Stimulated activated CD4-positive, alpha-beta T cell treated with anti-CD3 and anti-CD28 coated beads, Interleukin-2, amount 100 ng/mL, for 24 hours (primary cell): ENCODE data around the gene SNED1.

ENCODE experiments used
- DNase-seq, 2 donors: peaks; one replicate each; pipeline ENCODE4 v3.0.0-alpha.2; 2020

SNED1 gene

DNA sequence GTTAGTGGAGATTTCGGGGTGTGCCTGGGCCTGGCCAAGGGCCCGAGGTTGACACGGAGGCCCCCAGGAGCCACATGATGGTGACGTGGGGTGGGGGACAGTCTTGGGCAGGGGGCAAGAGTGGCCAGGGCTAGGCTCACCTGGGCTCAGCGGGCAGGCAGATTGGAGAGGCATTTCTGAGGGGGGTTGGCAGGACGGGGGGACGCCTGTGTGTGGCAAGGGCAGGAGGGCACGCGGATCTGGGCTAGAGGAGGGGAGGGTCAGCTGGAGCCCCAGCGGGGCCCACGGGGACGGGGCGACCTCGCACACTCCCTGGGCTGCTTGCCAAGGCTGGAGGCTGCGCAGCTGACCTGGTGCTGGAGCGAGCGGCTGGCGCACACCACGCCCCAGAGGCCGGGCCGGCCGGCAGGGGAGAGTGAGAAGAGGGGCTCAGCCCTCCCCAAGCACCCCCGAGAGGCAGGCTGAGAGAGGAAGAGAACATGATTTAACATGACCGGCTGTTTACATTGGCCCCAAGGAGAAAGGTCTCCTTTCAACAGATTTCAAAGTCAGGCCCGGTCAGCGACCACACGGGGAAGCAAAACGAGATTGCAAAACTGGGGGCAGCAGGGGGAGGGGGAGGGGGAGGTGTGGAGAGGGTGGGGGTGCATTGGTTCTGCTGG lies 38.0 kb upstream of the SNED1 start:
- peak in 1 of 2 donors; percentile 6 for DNase-seq

DNA sequence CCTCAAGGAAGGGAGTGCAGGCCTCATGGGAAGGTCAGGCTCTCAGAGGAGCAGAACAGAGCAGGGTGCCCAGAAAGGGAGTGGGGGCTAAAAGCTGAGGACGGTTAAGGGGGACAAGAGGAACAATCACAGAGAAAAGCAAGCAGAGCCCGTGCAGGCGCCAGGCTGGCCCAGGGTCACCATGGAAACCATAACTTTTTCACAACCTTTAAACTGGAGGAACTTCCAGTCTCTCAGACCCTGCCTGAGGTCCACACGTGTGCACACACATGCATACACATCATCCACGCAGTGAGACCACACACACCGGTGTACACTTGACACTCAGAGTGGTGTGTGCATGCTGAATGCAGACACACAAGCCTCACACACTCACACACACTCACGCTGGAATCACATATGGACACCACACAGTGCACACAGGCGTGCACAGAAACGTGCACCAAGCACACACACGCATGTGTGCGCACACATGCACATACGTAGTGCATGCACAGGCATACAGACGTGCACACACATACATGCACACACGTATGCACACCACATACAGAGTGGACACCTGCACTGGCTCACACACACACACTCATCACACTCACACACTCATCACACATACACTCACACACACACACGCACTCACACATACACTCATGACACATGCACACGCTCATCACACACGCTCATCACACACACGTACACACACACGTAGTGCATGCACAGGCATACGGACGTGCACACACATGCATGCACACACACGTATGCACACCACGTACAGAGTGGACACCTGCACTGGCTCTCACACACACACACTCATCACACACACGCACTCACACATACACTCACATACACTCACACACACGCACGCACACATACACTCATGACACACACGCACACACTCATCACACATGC lies 37.2 kb upstream of the SNED1 start:
- DNase-seq: peak in 1 of 2 donors; percentile 9

DNA sequence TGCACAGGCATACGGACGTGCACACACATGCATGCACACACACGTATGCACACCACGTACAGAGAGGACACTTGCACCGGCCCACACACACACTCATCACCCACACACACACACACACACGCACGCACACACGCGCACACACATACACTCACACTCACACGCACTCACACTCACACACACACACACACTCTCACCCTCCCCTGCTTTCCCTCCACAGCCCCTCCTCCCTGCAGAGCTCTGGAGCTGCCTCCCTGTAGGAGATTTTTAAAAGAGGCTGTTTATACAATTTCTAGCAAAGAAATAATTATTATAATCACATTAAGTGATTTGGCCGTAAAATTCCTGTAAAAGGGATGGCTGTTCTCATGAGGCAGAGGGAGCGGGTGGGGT lies 36.5 kb upstream of the SNED1 start:
- DNase-seq: peak in 1 of 2 donors; percentile 4

DNA sequence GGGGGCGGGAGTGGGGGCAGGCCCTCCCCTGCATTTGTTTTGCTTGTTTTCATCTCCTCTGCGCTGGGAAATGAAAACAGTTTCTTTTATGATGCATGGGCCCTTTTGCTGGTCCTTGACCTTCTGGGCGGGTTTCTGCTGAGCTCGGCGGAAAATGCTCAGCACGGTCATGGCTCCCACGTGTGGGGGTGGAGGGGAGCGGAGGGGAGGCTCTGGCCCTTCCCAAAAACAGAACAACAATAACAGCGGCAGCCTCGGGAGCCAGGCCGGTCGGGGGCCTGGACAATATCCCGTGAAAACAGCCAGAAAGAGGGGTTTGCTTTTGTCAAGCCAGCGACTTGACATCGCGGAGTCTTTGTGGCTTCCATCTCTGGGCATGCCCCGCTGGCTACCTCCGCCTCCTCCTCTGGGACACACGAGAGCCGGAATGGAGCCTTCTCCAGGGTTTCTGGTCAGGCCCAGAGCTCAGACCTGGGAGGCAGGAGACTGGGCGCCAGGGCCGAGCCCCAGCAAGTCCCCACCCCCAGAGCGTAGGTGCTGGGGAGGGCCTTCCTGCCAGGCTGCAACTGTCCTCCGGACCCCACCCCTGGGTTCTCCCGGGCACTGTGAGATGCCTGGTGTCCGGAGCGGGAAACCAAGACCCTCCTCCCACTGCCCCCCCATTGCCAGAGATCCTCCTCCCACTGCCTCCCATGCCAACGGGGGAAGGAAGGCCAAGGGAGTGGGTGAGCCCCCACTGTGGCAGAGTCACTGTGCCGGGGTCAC lies 35.9 kb upstream of the SNED1 start:
- DNase-seq: peak in 1 of 2 donors; percentile 6

DNA sequence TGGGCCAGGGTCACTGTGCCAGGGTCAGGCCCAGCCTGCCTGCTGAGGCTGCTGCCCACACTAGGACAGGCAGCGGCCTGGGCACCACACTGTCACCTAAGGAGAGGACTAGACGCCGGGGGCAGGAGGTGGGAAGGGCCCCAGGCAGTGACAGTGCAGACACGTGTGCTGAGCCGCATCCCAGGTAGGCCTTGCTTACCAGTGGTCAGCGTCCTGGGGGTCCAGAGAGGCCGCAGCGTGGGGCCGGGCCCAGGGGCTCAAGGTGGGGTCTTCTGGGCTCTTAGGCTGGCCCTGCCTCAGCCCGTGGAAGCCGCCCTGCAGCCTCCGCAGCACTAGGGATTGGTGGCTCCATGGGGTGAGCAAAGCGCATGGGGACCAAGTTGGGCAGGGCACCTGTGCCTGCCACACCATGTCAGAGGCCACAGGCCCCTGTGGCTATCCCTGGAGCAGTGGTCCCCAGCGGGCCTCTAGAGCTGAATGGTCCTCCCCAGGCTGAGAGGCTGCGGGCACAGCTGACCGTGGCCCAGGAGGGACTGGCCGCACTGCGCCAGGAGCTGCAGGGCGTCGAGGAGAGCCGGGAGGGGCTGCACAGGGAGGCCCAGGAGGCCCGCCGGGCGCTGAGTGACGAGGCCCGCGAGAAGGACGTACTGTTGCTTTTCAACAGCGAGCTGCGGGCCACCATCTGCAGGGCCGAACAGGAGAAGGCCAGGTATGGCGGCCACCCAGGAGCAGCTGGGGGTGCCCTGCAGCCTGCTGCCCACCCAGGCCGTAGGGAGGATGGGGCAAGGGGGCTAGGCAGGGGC lies 35.2 kb upstream of the SNED1 start:
- DNase-seq: peak in 1 of 2 donors; percentile 11

DNA sequence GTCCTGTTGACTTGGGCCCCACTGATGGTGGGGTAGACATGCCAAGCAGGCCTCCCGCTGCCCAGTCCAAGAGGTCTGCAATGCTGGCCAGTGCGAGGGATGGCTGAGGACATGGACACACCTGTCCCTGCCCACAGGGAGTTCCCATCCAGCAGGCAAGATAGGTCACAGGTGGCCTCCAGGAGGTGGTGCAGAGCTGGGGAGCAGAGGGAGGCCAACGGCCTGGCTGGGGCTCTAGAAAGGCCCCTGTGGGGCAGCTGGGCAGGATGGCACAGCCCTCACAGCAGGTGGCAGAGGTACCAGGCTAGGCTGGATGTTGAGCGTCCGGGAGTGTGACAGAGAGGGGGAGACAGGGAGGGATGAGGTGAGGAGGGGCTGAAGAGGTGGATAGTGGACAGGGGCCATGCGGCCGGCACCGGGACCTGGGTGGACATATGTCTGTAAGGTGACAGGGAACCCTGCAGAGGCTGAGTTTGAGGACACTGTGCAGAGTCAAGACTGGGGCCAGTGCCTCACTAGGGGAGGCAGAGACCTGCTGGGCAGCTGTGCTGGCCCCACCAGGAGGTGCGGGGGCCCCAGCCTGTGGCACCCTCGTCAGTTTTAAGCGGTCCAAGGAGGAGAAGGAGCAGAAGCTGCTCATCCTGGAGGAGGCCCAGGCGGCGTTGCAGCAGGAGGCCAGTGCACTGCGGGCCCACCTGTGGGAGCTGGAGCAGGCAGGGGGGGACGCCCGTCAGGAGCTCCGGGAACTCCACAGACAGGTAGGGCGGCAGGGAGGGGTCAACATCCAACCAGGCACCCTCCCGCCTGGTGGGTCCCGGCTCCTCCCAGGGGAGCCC lies 34.3 kb upstream of the SNED1 start:
- DNase-seq: no peak

DNA sequence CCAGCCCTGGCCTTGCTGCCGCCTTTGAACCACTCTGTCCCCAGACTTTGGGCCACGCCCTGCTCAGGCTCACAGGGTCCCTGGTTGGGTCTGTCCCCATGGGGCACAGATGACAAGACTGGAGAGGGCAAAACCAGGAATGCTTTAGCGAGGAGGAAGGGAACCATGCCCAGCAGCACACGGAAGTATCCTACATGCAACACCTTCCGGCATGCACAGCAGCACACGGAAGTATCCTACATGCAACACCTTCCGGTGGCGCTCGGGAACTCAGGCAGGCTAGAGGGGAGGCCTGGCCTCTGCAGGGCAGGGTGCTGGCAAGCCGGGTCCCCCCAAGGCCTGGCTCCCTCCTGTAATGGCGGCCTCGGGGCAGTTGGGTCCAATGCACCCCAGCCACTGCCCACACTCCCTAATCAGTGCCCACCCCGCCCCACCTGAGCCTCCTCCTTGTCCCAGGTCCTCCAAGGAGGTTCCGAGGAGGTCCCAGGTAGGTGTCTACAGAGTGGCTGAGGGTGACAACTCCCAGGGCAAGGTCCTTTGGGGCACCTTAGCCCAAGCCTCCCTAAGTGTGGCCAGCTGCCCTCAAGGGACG lies 33.6 kb upstream of the SNED1 start:
- no peak for DNase-seq

DNA sequence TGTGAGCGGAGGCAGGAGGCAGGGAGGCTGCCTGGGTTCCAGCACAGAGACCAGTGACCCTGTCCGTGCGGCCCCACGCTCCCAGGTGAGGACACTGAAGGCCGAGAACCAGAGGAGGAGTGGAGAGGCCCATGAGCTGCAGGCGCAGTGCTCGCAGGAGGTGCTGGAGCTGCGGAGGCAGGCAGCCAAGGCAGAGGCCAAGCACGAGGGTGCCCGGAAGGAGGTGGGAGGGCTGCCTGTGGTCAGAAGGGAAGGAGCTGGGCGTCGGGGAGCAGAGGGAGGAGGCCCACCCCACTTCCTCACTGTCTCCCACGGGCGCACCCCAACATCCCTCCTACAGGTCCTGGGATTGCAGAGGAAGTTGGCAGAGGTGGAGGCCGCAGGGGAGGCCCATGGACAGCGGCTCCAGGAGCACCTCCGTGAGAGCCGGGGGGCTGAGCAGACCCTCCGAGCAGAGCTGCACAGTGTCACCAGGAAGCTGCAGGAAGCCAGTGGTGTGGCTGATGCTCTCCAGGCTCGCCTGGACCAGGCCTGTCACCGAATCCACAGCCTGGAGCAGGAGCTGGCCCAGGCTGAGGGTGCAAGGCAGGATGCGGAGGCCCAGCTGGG lies 33.0 kb upstream of the SNED1 start:
- DNase-seq: no peak

DNA sequence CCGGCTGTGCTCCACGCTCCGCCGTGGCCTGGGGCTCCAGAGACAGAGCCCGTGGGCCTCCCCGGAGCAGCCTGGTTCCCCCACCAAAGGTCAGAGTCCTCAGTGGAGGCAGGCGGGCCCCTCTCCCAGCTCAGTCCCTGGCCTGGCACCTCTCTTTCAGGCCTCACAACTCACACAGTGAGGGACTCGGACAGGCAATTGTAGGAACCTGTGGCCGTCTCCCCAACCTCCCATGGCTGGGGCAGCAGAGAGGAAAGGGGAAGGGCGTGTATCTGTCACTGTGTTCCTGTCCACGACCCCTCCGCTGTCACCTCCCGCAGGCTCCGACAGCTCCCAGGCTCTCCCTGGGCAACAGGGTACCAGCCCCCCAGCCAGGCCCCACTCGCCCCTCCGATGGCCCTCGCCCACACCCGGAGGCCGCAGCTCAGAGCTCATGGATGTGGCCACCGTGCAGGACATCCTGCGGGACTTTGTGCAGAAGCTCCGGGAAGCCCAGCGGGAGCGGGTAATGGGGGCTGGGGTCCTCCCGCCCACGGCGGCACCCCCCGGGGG lies 32.4 kb upstream of the SNED1 start:
- DNase-seq: no peak

DNA sequence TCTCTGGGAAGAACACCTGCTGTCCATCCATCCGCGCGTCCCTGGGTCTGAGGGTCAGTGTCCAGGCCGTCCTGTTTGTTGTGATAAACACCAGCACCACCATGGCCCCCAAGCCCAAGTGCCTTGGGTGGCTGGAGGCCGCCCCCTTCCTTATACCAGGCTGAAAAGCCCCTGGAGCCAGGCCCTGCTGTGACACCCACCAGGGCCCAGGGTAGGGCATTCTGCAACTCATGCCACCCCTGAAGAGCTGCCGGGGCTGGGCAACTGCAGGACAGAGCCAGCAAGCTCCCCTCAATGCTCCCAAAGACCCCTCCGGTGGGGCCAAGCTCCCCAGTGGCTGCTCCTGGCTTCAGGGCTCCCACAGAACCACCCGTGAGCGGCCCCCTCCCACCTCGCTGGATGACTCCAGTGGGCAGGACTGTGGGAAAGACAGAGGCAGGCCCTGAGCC lies 31.9 kb upstream of the SNED1 start:
- no peak for DNase-seq

DNA sequence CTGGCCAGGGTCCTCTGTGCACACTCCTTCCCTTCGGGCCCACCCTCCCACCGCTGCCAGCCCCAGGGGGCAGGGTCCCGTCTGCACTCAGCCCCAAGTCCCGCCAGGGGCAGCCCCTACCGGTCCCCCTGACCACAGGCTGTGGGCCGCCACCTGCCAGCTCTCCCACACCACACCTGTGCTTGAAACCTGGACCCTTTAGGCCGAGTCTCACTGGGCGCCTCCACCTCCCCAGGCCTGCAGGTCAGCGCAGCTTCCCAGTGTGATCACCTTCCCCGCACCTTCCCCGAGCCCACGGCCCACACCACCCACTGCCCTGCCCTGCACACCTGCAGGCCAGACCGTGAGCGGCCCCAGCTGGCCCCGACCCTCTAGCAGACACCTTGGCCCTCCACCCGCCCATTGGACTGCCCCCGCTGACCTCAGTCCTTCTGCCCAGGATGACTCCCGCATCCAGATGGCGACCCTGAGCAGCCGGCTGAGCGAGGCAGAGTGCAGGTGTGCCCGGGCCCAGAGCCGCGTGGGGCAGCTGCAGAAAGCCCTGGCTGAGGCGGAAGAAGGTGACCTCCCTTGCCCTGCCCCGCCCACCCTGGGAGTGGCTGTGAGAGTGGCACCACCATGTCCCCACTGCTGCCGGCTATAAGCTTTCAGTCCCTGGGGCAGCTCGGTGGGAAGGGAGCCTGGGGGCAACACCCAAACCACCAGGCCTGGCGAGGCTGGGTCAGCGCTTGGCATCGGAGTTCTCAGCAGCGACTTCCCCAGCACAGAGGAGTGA lies 31.3 kb upstream of the SNED1 start:
- no peak for DNase-seq

DNA sequence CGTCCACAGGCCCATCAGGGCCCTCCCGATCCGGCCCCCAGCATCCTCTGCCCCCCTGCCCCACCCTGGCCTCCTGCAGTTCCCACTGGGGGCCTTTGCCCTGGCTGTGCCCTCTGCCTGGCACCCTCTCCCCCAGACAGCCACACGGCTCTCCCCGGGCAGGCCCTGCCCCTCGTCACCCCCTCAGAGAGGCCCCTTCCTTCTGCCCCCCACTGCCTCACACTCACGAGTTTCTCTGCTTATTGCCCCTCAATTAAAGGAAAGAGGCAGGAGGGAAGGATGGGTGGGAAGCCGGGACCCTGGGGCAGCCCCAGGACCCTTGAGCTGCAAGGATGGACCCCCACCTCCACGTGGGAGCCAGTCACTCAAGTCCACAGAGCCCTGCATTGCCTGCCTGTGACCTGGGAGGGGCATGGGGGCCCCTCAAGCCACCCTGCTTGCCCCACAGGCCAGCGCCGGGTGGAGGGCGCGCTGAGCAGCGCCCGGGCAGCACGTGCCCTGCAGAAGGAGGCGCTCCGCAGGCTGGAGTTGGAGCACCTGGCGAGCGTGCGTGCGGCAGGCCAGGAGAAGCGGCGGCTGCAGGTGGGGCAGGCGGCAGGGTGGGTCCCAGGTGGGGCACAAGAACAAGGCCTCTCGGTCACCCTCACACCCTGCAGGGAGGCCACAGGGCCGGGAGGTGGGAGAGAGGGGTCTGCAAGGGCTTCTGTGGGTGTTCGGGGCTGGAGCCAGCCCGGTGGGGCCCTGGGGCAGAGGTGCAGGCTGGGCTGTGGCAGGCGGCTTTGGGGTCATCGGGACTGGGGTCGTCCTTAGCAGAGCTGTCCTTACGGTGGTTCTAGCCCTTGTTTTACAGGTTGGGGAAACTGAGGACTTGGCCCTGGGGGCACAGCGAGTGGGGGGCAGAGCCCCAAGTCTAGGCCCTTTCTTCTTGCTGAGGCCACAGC lies 30.5 kb upstream of the SNED1 start:
- no peak for DNase-seq

DNA sequence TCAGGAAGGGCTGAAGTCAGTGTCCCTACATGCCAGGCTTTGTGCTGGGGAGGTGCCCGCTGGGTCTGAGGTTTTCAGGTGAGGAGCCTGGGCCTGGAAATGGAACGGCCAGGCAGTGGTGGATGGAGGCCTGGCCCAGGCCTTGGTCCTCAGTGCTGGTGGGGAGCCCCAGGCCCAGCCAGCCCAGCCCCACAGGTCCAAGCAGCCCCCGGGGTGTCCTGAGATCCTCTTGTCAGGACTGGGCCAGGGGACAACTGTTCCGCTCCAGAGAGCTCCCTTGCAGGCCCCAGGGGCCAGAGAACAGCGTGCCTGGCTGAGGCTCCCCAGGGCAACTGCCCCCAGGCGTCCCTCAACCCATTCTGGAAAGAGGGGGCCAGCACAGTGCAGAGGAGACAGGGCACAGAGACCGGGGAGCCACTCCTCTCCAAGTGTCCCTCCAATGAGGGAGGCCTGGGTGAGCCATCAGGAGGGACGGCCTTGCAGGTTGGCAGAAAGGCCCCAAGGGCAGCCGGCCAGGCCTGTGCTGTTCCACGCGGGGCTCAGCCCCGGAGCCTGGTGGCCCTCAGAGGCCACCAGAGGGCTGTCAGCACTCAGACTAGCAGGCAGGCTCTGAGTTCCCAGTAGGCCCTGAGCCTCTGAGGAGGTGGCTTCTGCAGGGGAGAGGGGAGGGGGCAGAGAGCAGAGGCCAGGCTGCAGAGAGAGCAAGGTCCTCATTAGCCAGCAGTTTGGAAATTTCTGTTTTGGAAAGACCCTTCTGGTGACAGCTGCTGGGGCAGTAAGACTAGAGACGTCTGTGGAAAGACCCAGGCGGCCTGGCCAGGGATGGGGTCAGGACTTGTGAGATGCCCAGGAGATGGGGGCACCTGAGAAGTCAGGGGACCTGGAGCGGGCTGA lies 29.4 kb upstream of the SNED1 start:
- no peak for DNase-seq

DNA sequence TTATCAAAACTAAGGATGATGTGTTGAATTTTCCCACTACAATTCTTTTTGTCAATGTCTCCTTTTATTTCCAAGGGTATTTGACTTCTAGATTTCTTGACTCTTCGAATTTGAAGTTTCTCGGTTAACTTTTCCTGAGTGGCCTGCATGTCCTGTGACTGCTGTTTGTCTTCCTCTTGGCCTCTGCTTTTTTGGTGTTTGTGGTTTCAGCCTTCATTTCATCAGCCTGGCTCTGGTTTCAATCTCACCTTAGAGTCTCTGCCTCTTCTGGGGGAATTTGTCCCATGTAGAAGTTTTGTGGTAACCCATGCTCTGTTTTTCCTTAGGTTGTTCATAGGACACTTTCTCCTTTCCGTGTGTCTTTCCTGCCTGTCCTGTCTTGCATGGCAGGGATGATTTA lies 28.3 kb upstream of the SNED1 start:
- no peak for DNase-seq

DNA sequence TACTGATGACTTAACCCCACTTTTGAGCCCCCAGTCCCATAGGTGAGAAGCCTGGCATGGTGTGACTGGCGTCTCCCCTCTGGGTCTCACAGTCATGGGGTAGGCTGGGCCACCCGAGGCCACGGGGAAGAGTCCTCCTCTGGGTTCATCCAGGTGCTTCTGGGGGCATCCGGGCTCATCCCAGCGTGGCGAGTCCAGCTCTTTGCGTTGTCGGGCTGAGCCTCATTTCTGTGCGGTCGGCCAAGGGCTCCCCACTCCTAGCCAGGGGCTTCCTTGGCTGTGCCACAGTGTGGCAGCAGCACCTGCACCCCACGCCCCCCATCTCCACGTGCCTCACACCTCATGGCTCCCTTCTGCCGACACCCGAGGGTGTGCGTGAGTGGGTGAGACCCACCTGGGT lies 27.6 kb upstream of the SNED1 start:
- no peak for DNase-seq

DNA sequence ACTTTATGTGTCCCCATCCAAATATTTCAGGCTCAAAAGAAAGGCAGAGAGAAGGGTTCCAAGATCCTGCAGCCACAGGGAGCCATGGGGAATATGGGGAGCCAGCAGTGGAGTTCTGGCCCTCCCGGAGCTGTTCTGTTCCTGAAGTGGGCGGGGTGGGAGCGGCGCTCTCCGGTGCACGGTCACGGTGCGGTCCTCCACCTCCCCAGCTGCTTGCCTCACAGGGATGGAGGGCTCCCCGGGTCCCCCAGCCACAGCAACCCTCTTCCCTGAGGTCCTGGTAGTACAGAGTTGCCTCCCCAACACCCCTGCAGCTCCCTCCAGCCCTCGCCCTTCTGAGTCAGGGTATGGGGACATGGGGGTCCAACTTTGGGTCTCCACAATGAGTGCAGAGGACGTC lies 26.2 kb upstream of the SNED1 start:
- DNase-seq: no peak
